SU-DHL-6 (cell line): ENCODE results near the gene PCNX3.

Experiments used
- EZH2phosphoT487 ChIP-seq: fragments of 200-600 bp; sonication (generic), shearing (Covaris generic); conservative IDR thresholded peaks from 2 replicates; pipeline ENCODE4 v1.6.1; 2018; ENCODE audit warnings: mild to moderate bottlenecking, antibody characterized with exemption, low read length, moderate library complexity, mixed read lengths
- TF ChIP-seq, protein P1 (sequence below): fragments of 200-600 bp; sonication (generic); IDR thresholded peaks from one replicate; pipeline ENCODE4 v1.5.1; 2017; ENCODE audit warnings: antibody characterized with exemption, mild to moderate bottlenecking, low read length, moderate library complexity; ENCODE audit not compliant: insufficient read depth, poor library complexity, severe bottlenecking

DNA sequence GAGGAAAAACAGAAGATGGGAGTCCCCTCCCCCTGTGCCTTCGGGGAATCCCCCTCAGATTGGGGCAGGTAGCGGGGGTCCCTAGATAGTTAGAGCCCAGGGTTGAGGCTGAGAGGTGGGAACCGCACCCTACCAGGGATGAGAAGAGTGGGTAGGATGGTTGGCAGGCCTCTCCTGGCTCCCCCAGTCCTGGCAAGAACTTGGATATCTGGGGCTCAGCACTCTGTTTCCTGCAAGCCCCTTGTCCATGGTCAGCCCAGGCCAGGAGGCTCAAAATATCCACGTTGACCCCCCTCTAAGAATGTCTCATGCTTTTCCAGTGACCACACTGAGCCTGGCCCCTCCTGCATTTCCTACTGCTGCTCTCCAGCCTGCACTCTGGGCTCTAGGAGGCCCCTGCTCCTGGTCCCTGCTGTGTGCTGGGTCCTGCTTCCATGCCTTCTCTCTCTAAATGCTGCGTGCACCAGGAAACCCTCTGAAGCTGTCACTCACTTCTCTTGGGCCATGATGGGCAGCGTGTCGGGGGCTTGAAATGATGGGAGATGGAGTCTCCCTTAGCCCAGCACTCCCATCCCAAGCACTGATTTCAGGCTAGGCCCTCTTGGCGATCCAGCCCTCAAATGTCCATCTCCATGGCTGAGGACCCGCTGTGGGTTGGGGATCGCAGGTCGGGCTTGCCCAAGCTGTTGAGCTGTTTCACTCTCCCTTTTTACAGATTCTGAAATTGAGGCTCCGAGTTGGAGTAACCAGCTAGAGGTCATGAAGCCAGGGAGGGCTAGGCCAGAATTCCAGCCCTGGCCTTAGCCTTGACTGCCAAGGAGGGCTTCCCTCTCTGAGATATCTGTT, 3.6 kb upstream of the PCNX3 start:
- TF ChIP-seq, protein P1, sequence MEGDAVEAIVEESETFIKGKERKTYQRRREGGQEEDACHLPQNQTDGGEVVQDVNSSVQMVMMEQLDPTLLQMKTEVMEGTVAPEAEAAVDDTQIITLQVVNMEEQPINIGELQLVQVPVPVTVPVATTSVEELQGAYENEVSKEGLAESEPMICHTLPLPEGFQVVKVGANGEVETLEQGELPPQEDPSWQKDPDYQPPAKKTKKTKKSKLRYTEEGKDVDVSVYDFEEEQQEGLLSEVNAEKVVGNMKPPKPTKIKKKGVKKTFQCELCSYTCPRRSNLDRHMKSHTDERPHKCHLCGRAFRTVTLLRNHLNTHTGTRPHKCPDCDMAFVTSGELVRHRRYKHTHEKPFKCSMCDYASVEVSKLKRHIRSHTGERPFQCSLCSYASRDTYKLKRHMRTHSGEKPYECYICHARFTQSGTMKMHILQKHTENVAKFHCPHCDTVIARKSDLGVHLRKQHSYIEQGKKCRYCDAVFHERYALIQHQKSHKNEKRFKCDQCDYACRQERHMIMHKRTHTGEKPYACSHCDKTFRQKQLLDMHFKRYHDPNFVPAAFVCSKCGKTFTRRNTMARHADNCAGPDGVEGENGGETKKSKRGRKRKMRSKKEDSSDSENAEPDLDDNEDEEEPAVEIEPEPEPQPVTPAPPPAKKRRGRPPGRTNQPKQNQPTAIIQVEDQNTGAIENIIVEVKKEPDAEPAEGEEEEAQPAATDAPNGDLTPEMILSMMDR = no peak
- no peak for TF ChIP-seq EZH2phosphoT487
